HG03025 (cell line): Measurements from ENCODE around the gene APBB1IP.
"Not testable (repeated sequence)": the region's sequence is repeated elsewhere in the genome, so short reads cannot be mapped to it uniquely, and the experiment has no call there.

ENCODE experiments used
- ATAC-seq: cut with Tn5 transposase; IDR thresholded peaks from one replicate; pipeline ENCODE4 v1.9.1; 2021; ENCODE audit warnings: mild to moderate bottlenecking, moderate library complexity; ENCODE audit not compliant: unreplicated experiment, low FRiP score

The APBB1IP gene

GRCh38 chr10:26550774-26551526 lies 112.8 kb downstream of the APBB1IP start:
- peak; percentile 66 for ATAC-seq

DNA sequence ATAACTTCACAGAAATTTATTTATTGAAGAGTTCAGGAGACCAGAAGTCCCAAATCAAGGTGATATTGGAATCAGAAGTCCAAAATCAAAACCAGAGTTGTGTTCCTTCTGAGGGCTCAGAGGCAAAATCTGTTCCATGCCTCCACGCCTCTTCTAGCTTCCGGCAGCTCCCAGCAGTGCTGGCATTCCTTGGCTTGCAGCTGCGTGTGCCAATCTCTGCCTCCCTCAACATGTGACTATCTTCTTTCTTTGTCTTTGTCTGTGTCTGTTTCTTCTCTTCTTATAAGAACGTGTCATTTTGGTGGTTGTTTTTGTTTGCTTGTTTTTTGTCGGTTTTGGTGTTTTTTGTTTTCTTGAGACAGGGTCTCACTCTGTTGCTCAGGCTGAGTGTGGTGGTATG lies 116.1 kb downstream of the APBB1IP start:
- no peak for ATAC-seq

DNA sequence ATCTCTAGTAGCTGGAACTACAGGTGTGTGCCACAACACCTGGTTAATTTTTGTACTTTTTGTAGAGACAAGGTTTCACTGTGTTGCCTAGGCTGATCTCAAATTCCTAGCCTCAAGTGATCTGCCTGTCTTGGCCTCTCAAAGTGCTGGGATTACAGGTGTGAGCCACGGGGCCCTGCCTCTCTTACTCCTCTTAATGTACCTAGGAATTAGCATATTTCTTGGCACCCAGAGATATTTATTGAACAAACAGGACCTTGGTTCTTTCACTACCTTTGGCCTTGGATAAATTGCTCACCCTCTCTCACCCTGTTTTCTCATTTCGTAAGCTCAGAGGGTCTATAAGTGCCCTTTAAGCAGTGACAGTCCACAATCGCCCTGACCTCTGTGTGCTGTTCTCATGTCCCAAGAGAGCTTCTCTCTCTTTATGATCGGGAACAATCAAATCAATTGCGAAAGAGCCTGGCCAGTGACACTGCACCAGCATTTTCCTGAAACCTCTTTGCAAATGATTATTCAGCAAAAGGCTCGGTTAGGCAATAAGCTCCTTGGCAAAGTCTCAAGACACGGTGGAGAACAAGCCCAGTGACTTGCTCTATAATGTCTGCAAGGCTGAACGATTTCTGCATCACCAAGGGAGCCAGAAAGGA lies 117.7 kb downstream of the APBB1IP start:
- no peak for ATAC-seq

DNA sequence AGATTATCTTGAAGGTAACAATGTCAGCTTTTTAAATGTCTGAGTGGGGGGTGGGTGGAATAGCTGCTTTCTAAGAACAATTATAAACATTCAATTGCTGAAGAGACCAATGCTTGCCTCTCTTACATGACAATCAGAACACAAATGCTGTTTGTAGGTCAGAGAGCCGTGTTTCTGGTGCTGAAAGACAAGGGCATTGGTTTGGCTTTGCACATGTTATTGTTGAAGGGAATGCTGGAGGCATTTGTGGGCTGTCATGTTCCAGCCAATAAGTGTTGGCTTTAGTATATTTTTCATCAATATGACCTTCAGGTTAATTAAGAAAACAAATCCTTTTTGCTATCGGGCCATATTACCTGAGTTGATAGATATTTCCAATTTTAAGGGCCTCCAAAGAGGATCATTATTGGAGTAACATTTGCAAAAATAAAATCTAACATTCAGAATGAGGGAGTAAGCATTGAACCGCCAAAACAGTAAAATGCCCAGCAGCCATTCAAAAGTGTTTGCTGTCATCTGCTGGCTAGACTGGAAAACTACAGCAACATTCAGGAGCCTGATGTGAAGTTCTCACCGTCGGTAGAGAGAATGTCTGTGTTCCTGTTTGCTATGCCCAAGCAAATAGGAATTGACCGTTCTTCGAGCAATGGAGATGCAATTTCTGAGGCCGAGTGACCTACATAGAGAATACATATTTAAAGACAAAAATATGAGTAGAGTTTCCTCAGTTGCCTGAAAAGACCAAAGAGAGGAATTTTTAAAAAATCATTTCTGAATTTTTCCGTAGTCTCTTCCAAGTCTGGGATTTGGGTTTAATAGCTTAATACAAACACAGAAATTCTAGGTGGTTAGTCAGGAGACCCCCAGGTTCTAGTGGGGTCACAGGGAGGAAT lies 118.9 kb downstream of the APBB1IP start:
- no peak for ATAC-seq

DNA sequence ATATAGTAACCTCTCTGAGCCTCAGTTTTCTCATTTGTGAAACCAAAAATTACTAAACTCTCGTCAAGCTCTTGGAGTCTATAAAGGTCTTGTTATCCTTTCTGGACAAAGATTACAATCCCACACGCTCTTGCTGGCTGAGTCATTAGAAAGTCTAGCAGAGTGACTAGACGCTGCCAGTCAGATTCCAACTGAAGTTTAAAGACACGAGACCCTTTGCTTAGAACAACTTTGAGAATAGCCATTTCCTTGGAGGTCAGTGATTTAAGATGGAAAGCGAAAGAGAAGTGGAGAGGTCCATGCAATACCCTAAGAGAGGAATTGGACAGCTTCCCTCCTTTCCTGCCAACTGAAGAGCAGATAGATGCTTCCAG lies 119.5 kb downstream of the APBB1IP start:
- ATAC-seq = no peak

DNA sequence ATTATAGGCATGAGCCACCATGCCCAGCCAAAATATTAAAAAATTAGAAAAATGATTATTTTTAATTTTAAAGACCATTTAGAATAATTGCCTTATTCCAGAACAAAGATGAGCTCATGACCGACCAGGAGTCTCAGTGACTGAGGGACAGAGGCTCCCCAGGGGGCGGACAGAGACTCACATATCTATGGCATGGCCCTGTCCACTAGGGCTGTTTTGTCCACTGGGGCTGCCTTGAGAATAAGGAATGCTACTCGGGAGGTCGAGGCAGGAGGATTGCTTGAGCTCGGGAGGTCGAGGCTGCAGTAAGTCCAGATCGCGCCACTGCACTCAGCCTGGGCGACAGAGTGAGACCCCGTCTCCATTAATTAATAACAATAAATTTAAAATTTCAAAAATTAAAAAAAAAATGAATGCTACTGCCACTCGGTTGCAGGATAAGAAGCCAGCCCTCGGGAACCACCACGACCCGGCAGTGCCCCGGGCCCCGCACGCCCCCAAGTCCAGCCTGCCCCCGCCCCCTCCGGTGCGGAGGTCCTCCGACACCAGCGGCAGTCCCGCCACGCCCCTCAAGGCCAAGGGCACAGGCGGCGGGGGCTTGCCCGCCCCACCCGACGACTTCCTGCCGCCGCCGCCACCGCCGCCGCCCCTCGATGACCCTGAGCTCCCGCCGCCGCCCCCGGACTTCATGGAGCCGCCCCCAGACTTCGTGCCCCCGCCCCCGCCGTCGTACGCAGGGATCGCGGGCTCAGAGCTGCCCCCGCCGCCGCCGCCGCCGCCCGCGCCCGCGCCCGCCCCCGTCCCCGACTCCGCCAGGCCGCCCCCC lies 128.6 kb downstream of the APBB1IP start:
- no peak for ATAC-seq

DNA sequence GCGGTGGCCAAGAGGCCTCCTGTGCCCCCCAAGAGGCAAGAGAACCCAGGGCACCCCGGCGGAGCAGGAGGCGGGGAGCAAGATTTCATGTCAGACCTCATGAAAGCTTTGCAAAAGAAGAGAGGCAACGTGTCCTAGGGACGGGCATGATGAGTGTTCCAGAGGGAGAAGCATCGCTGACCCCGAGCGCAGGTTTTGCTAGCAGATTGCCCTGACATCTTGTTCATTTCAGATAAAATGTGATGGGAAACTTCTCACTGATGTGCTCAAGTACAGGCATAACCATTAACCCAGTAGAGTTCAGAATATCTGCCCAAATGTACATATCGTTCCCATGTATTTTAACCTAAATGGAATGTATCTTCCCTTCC lies 129.2 kb downstream of the APBB1IP start:
- ATAC-seq = no peak

- ATAC-seq = no peak
Observed at GRCh38 chr10:26571655-26572054, 133.5 kb downstream of the APBB1IP start.

DNA sequence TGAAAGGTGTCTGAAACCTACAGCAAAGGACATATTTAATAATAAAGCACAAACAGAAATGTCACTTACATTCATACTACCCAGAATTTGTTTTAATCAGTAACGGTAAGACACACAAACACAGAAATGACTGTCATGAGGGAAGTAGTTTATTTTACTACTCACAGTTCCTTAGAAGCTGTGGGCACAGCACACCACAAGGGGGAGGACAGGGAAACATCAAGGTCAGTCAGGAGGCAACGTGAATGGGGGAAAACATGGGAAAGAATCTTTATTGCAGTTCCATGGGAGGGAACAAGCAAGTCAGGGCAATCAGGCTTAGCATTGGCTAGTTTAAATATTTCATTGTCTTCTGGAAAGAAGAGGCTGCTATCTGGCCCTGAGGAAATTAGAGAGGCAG lies 135.5 kb downstream of the APBB1IP start:
- no peak for ATAC-seq

DNA sequence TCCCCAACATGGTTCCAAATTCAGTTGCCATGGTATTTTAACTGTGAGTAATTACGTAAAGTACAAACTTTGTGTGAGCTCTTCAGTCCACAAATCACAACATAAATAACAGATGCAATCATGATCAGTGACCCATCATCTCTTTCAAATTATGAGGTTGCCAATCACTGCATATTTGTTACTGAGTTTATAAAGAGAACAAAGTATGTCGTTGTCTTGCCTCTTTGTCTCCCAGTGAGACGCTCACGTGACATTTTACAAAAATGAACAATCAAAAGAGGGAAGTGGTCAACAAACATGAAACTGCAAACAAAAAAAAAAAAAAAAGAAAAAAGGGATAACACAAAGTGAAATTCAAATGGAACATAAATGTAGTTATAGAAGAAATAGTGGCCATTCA lies 136.6 kb downstream of the APBB1IP start:
- ATAC-seq = peak; percentile 70

GRCh38 chr10:26578371-26578770 lies 140.2 kb downstream of the APBB1IP start:
- ATAC-seq = not testable (repeated sequence)

DNA sequence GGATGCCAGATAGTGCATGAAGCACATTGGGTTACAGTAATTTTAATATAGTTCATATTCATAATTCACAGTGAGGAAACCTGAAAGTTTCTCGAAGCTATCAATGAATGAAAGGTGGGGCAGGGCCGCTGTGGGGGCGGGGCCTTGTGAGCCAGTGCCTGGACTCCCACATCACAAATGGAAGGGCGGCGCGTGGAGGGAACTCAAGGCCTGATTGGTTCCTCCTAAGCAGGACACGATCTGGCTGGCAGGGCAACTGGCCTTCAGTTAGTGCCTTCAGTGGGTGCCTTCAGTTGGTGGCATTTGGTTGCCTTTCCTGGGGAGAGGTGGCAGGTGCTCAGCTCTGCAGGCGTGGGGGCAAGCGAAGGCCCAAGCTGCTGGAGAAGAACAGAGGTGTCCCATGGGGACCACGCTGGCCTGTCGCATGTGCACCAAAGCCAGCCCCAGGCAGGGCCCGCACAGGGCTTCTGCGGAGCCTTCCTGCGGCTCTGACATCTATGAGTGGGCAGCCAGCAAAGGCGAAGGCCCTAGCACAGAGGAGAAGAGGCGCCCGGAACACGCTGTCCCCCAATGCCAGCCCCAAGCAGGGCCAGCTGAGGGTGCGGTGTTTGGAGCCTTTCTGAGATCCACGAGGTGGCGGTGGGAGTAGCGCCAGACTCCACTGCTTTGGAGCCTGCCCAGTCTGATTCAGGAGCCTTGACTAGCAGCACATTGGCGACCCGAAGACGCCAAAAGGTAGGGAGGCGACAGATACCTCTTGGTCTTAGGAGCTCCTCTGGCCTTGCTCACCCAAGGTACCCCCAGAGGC lies 141.3 kb downstream of the APBB1IP start:
- no peak for ATAC-seq

DNA sequence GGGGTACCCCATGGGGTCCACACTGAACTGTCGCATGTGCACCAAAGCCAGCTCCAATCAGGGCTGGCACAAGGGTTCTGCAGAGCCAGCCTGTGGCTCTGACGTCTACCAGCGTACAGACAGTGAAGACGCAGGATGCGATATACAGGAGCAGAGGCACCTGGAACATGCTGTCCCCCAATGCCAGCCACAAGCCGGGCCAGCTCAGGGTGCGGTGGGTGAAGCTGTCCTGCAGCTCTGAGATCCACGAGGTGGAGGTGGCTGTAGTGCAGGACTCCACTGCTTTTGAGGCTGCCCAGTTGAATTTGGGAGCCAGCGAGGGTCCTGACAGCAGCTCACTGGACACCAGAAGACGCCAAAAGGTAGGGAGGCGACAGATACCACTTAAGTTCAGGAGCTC lies 148.1 kb downstream of the APBB1IP start:
- no peak for ATAC-seq

GRCh38 chr10:26588611-26589010 lies 150.5 kb downstream of the APBB1IP start:
- ATAC-seq = no peak

GRCh38 chr10:26589813-26590212 lies 151.7 kb downstream of the APBB1IP start:
- not testable (repeated sequence) for ATAC-seq

DNA sequence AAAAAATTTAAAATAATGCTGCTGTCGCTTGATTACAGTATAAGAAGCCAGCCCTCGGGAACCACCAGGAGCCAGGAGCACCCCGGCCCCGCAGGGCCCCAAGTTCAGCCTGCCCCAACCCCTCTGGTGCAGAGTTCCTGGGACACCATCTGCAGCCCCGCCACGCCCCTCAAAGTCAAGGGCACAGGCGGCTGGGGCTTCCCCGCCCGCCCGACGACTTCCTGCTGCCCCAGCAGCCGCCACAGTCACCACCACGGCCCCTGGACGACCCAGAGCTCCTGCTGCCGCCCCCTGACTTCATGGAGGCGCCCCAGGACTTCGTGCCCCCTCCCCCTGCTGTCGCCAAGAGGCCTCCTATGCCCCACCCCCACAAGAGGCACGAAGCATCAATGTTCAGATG lies 155.8 kb downstream of the APBB1IP start:
- ATAC-seq = peak; percentile 77

DNA sequence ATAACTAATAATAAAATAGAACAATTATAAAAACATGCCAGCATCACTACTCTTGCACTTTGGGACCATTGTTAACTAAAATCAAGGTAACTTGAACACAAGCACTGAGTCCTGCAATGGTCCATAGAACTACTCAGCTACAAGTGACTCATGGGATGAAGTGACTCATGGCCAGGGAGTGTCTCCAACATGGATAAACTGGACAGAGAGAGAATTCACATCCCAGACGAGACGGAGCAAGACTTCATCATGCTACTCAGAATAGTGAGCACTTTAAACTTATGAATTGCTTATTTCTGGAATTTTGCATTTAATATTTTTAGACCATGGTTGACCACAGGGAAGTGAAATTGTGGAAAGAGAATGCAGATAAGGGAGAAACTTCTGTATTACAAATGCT lies 165.1 kb downstream of the APBB1IP start:
- ATAC-seq = not testable (repeated sequence)

GRCh38 chr10:26604320-26605093 lies 166.4 kb downstream of the APBB1IP start:
- not testable (repeated sequence) for ATAC-seq

- not testable (repeated sequence) for ATAC-seq
Observed at GRCh38 chr10:26606389-26606877, 168.3 kb downstream of the APBB1IP start.
